ENCODE measurements around the gene ARAP1. TPM values are rescaled to one million over a fixed set of nuclear protein-coding genes. Genes with fewer than 3 reads are reported as not detected.

The ARAP1 gene
- total and polyA plus RNA-seq, 2 donors (not counting 3 experiments of a cell fraction or from before 2014, with no cell fraction given) = 36.8 to 66.2 TPM

DNA sequence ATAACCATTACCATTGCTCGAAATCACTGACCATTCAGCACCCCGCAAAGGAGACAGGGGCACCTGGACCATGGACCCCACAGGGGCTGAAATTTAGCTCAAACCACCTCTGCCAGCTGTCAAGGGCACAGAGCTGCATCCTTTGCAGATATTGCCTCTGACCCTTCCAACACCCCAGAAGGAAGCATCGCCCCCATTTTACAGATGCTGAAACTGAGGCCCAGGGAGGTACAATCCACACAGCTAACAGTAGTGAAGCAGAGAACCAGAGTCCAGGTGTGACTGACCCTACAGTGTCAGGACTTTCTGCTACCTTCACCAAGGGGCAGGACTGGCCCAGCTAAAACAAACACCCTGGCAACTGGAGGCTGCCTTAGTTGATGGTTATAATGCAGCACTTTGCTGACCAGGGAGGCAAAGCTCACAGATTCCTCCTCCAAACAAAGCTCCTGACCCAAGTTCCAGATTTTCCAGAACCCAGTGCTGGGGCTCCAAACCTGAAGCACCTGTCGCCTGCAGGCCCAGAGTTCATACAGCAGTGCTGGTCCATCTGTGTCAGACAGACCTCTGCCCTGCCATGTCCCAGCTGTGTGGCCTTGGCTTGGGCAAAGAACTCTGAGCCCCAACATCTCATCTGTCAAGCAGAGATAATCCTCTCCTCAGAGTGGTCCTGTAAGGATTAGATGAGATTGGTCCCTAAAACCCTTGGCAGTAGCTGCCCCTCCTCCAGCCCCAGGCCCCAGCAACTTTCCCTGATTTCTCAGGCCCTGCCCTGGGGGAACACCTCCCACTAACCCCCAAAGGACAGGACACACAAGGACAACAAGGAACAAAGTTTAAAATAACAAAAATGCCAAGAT, 15.2 kb upstream of the ARAP1 start:
- H3K9me3 ChIP-seq (replicated peaks; ENCODE audit: control insufficient read depth, insufficient read depth, low read length) = no peaks in the 10 kb centered on the region
- no peak overlapping the region for H3K9ac ChIP-seq (replicated peaks; ENCODE audit: extremely low read depth, insufficient read depth, low read length)
- no peaks in the 10 kb centered on the region for H3K79me2 ChIP-seq (ENCODE audit: control insufficient read depth, insufficient read depth, low read length)
- intact Hi-C loops (cut with micrococcal nuclease) = no loop called here
- BruUV-seq (replicated peaks) = no TSS peak
- no peaks in the 10 kb centered on the region for H3K27me3 ChIP-seq (ENCODE audit: control insufficient read depth in 2 of 2, insufficient read depth in 2 of 2, low read length in 2 of 2)
- H3K4me2 ChIP-seq (ENCODE audit: insufficient read depth, low read length) = no peak overlapping the region
- no peak overlapping the region for H3K27ac ChIP-seq (ENCODE audit: insufficient read depth, low read depth, low read length)
- no peak overlapping the region for H3K4me3 ChIP-seq (replicated peaks in 1 of 3; ENCODE audit: insufficient read depth in 1 of 3, low read depth in 1 of 3, low read length in 3 of 3)
- TF ChIP-seq FOS (IDR thresholded peaks at IDR 0.05; ENCODE audit: borderline replicate concordance, insufficient read depth, low read length) (no peak), POLR2A (IDR thresholded peaks at IDR 0.05; ENCODE audit: low read depth, low read length) (no peak), POLR2AphosphoS5 (IDR thresholded peaks at IDR 0.05; ENCODE audit: insufficient read depth, low read depth, low read length) (no peak), MYC (IDR thresholded peaks at IDR 0.05; ENCODE audit: low read depth, low read length) (no peak), EZH2 (IDR thresholded peaks at IDR 0.05; ENCODE audit: borderline replicate concordance, low read depth, low read length, severe bottlenecking) (no peak), GATA2 (IDR thresholded peaks at IDR 0.05; ENCODE audit: insufficient read depth, insufficient read length, low read depth, low read length) (no peak), JUN (IDR thresholded peaks at IDR 0.05; ENCODE audit: borderline replicate concordance, insufficient read depth, insufficient read length, low read depth) (no peak)
- TF ChIP-seq, protein P1, sequence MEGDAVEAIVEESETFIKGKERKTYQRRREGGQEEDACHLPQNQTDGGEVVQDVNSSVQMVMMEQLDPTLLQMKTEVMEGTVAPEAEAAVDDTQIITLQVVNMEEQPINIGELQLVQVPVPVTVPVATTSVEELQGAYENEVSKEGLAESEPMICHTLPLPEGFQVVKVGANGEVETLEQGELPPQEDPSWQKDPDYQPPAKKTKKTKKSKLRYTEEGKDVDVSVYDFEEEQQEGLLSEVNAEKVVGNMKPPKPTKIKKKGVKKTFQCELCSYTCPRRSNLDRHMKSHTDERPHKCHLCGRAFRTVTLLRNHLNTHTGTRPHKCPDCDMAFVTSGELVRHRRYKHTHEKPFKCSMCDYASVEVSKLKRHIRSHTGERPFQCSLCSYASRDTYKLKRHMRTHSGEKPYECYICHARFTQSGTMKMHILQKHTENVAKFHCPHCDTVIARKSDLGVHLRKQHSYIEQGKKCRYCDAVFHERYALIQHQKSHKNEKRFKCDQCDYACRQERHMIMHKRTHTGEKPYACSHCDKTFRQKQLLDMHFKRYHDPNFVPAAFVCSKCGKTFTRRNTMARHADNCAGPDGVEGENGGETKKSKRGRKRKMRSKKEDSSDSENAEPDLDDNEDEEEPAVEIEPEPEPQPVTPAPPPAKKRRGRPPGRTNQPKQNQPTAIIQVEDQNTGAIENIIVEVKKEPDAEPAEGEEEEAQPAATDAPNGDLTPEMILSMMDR (IDR thresholded peaks at IDR 0.05; ENCODE audit: extremely low read depth in 1 of 2, insufficient read depth in 1 of 2, low read depth in 1 of 2, low read length in 2 of 2) = no peak
- TF ChIP-seq, protein P2, sequence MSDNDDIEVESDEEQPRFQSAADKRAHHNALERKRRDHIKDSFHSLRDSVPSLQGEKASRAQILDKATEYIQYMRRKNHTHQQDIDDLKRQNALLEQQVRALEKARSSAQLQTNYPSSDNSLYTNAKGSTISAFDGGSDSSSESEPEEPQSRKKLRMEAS (IDR thresholded peaks at IDR 0.05; ENCODE audit: insufficient read depth, insufficient read length) = no peak
- dilution Hi-C loops (cut with MboI; ENCODE audit: extremely low pct_ligation_motif_present, low sequenced_read_pairs) = no loop called here
- POLR2A ChIA-PET = no interaction called here
- DNase-seq (ENCODE audit: low read depth, low spot score) = no peak
- H2AFZ ChIP-seq (ENCODE audit: low read depth, low read length) = no peak overlapping the region
- FAIRE-seq = no peak
- CTCF ChIA-PET = no interaction called here
- H3K9me1 ChIP-seq (replicated peaks; ENCODE audit: control insufficient read depth, extremely low read depth, insufficient read depth, low read length) = no peaks in the 10 kb centered on the region
- H4K20me1 ChIP-seq (replicated peaks; ENCODE audit: control insufficient read depth, extremely low read depth, insufficient read depth, low read length) = no peaks in the 10 kb centered on the region
- no peaks in the 10 kb centered on the region for H3K36me3 ChIP-seq (ENCODE audit: control insufficient read depth in 2 of 2, extremely low read depth in 1 of 2, insufficient read depth in 2 of 2, low read length in 2 of 2)
- no peaks in the 10 kb centered on the region for H3K4me1 ChIP-seq (ENCODE audit: control insufficient read depth, extremely low read depth, insufficient read depth, low read length)
